ENCODE data around the gene LASP1NB.

The LASP1NB gene

DNA sequence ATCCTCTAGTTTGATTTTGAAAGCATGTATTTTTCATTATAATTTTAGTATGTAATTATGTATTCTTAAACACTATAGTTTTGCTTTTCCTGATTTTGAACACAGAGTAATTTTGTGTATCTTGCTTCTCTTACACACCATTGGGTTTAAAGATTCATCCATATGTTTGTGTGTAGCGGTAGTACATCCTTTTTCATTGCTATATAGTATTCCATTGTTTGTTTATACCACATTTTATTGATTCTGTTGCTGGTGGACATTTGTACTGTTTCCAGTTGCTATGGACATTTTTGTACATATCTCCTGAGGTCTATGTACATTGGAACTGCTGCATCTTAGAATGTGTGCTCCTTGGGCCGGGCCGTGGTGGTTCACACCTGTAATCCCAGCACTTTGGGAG, 20.5 kb upstream of the LASP1NB start:
- no peak overlapping the region for H2BK15ac ChIP-seq (ENCODE audit: low read length)
- H3K36me3 ChIP-seq (replicated peaks in 1 of 2; ENCODE audit: control insufficient read depth in 2 of 2, insufficient read depth in 2 of 2, low read length in 2 of 2): peaks cover 7 to 59% of the 10 kb centered on the region in 2 donors
- no peak overlapping the region for H3K4me2 ChIP-seq (ENCODE audit: insufficient read depth, low read length, poor library complexity, severe bottlenecking)
- no peak overlapping the region for H2BK5ac ChIP-seq (ENCODE audit: low read length)
- no peak overlapping the region for H3K4me3 ChIP-seq (ENCODE audit: low read length in 2 of 2)
- H2BK120ac ChIP-seq (ENCODE audit: low read depth, low read length): no peak overlapping the region
- no peak overlapping the region for H4K8ac ChIP-seq (ENCODE audit: low read depth, low read length)
- WGBS, 2 donors (ENCODE audit: extremely low coverage in 2 of 2, insufficient read length in 2 of 2, insufficient replicate concordance in 1 of 2): no CpG with 5 or more reads among the region's 3 CpGs
- H3K4ac ChIP-seq (ENCODE audit: low read length): no peak overlapping the region
- no peak for DNase-seq (ENCODE audit: low spot score)
- peaks cover 4% of the 10 kb centered on the region for H3K79me1 ChIP-seq (ENCODE audit: low read depth, low read length)
- peaks cover 4 to 17% of the 10 kb centered on the region in 2 donors for H3K4me1 ChIP-seq (ENCODE audit: control insufficient read depth in 2 of 2, insufficient read depth in 1 of 2, low read depth in 1 of 2, low read length in 2 of 2)
- no peak overlapping the region for H3K14ac ChIP-seq (ENCODE audit: low read length)
- H3K18ac ChIP-seq (ENCODE audit: low read length): no peak overlapping the region
- no peak overlapping the region for H3K9ac ChIP-seq (ENCODE audit: low read depth, low read length, poor library complexity)
- H3K27me3 ChIP-seq (ENCODE audit: control insufficient read depth in 3 of 3, insufficient read depth in 3 of 3, low read depth in 1 of 3, low read length in 3 of 3): no peaks in the 10 kb centered on the region
- no peak overlapping the region for H2BK12ac ChIP-seq (ENCODE audit: low read length)
- H4K91ac ChIP-seq (ENCODE audit: low read depth, low read length, poor library complexity): no peak overlapping the region
- H3K27ac ChIP-seq (replicated peaks; ENCODE audit: low read length): no peak overlapping the region
- no peak overlapping the region for H2AFZ ChIP-seq (ENCODE audit: low read length)
- H2AK5ac ChIP-seq (ENCODE audit: low read depth, low read length): no peak overlapping the region
- H3K23ac ChIP-seq (ENCODE audit: low read depth, low read length, poor library complexity): no peak overlapping the region
- H3K9me3 ChIP-seq (replicated peaks in 1 of 2; ENCODE audit: control insufficient read depth in 2 of 2, insufficient read depth in 1 of 2, low read depth in 1 of 2, low read length in 2 of 2): no peaks in the 10 kb centered on the region

DNA sequence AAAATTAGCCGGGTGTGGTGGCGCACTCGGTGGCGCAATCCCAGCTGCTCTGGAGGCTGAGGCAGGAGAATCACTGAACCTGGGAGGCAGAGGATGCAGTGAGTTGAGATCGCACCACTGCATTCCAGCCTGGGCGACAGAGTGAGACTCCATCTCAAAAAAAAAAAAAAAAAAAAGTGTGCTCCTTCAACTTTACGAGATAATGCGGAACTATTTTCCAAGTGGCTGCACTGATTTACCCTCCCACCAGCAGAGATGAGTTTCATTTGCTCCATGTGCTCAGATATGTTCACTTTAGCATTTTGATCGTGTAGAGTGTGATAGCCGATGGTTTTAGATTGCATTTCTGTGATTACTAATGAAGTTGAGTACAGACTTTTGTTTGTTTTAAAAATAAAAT, 20.0 kb upstream of the LASP1NB start:
- Histone ChIP-seq H3K14ac (ENCODE audit: low read length) (no peak overlapping the region), H3K9ac (ENCODE audit: low read depth, low read length, poor library complexity) (no peak overlapping the region), H2BK120ac (ENCODE audit: low read depth, low read length) (no peak overlapping the region), H2AK5ac (ENCODE audit: low read depth, low read length) (no peak overlapping the region), H3K4me1 (ENCODE audit: control insufficient read depth in 2 of 2, insufficient read depth in 1 of 2, low read depth in 1 of 2, low read length in 2 of 2) (peaks cover 4 to 17% of the 10 kb centered on the region in 2 donors), H4K91ac (ENCODE audit: low read depth, low read length, poor library complexity) (no peak overlapping the region), H3K4ac (ENCODE audit: low read length) (no peak overlapping the region), H2BK5ac (ENCODE audit: low read length) (no peak overlapping the region), H3K23ac (ENCODE audit: low read depth, low read length, poor library complexity) (no peak overlapping the region), H2BK15ac (ENCODE audit: low read length) (no peak overlapping the region), H3K4me3 (ENCODE audit: low read length in 2 of 2) (no peak overlapping the region), H3K9me3 (replicated peaks in 1 of 2; ENCODE audit: control insufficient read depth in 2 of 2, insufficient read depth in 1 of 2, low read depth in 1 of 2, low read length in 2 of 2) (no peaks in the 10 kb centered on the region), H2BK12ac (ENCODE audit: low read length) (no peak overlapping the region), H3K4me2 (ENCODE audit: insufficient read depth, low read length, poor library complexity, severe bottlenecking) (no peak overlapping the region), H2AFZ (ENCODE audit: low read length) (no peak overlapping the region), H3K27me3 (ENCODE audit: control insufficient read depth in 3 of 3, insufficient read depth in 3 of 3, low read depth in 1 of 3, low read length in 3 of 3) (no peaks in the 10 kb centered on the region), H4K8ac (ENCODE audit: low read depth, low read length) (no peak overlapping the region), H3K36me3 (replicated peaks in 1 of 2; ENCODE audit: control insufficient read depth in 2 of 2, insufficient read depth in 2 of 2, low read length in 2 of 2) (peaks cover 7 to 58% of the 10 kb centered on the region in 2 donors), H3K79me1 (ENCODE audit: low read depth, low read length) (peaks cover 4% of the 10 kb centered on the region), H3K27ac (replicated peaks; ENCODE audit: low read length) (no peak overlapping the region), H3K18ac (ENCODE audit: low read length) (no peak overlapping the region)
- no peak for DNase-seq (ENCODE audit: low spot score)
- no CpG with 5 or more reads among the region's 10 CpGs for WGBS, 2 donors (ENCODE audit: extremely low coverage in 2 of 2, insufficient read length in 2 of 2, insufficient replicate concordance in 1 of 2)

- Histone ChIP-seq H2BK15ac (ENCODE audit: low read length) (no peak overlapping the region), H3K4me1 (ENCODE audit: control insufficient read depth in 2 of 2, insufficient read depth in 1 of 2, low read depth in 1 of 2, low read length in 2 of 2) (peaks cover 0 to 7% of the 10 kb centered on the region in 2 donors), H3K36me3 (replicated peaks in 1 of 2; ENCODE audit: control insufficient read depth in 2 of 2, insufficient read depth in 2 of 2, low read length in 2 of 2) (peaks cover 7 to 56% of the 10 kb centered on the region in 2 donors), H3K23ac (ENCODE audit: low read depth, low read length, poor library complexity) (no peak overlapping the region), H2BK5ac (ENCODE audit: low read length) (no peak overlapping the region), H3K79me1 (ENCODE audit: low read depth, low read length) (peaks cover 5% of the 10 kb centered on the region), H3K4me2 (ENCODE audit: insufficient read depth, low read length, poor library complexity, severe bottlenecking) (no peak overlapping the region), H4K8ac (ENCODE audit: low read depth, low read length) (no peak overlapping the region), H2BK120ac (ENCODE audit: low read depth, low read length) (no peak overlapping the region), H3K4me3 (ENCODE audit: low read length in 2 of 2) (no peak overlapping the region), H3K27me3 (ENCODE audit: control insufficient read depth in 3 of 3, insufficient read depth in 3 of 3, low read depth in 1 of 3, low read length in 3 of 3) (no peaks in the 10 kb centered on the region), H2BK12ac (ENCODE audit: low read length) (no peak overlapping the region), H3K4ac (ENCODE audit: low read length) (no peak overlapping the region), H4K91ac (ENCODE audit: low read depth, low read length, poor library complexity) (no peak overlapping the region), H3K9ac (ENCODE audit: low read depth, low read length, poor library complexity) (no peak overlapping the region), H2AK5ac (ENCODE audit: low read depth, low read length) (peak overlapping the region; percentile 29), H3K14ac (ENCODE audit: low read length) (no peak overlapping the region), H3K18ac (ENCODE audit: low read length) (peak overlapping the region; percentile 80), H2AFZ (ENCODE audit: low read length) (no peak overlapping the region), H3K27ac (replicated peaks; ENCODE audit: low read length) (no peak overlapping the region), H3K9me3 (replicated peaks in 1 of 2; ENCODE audit: control insufficient read depth in 2 of 2, insufficient read depth in 1 of 2, low read depth in 1 of 2, low read length in 2 of 2) (no peaks in the 10 kb centered on the region)
- no peak for DNase-seq (ENCODE audit: low spot score)
- WGBS, 2 donors (ENCODE audit: extremely low coverage in 2 of 2, insufficient read length in 2 of 2, insufficient replicate concordance in 1 of 2): no CpG with 5 or more reads among the region's 7 CpGs
These were observed 18.8 kb upstream of the LASP1NB start for GRCh38 chr17:38906460-38907228.

DNA sequence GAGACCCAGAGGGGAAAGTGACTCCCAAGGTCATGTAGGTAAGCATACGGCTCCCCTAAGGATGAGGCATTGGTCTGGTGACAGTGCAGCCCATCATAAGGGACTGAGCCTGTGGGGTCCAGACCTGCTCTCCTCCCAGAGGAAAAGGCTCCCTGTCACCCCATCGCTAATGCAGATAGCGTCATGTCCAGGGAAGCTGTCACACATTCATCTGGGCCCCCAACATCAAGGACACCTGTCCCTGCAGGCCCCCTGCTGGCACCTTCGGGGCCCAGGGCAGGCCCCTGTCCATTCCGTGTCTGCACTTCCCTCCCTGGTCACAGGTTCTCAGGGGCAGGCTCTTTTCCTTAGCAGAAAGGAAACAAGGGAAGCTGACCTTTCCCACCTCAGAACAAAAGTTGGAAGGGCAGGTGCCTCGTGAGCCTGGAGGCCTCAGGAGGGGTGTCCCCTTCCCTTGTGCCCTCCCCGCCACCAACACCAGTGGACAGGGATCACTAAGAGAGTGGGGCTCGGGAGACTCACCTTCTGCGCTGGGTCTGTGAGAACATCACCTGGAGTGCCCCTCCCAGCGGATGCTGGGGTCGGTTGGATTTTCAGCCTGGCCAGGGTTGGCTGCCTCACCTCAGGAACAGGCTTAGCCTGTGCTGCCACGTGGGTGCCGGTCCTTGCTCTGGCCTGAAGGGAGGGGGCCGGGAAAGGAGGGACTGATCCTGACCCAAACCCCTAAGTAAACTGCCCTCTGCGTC, 17.3 kb upstream of the LASP1NB start:
- H3K79me1 ChIP-seq (ENCODE audit: low read depth, low read length): peaks cover 6% of the 10 kb centered on the region
- H3K4me2 ChIP-seq (ENCODE audit: insufficient read depth, low read length, poor library complexity, severe bottlenecking): no peak overlapping the region
- peak overlapping the region; percentile 20 for H2AK5ac ChIP-seq (ENCODE audit: low read depth, low read length)
- no peak overlapping the region for H4K91ac ChIP-seq (ENCODE audit: low read depth, low read length, poor library complexity)
- no peak overlapping the region for H2BK120ac ChIP-seq (ENCODE audit: low read depth, low read length)
- no peak overlapping the region for H3K14ac ChIP-seq (ENCODE audit: low read length)
- no peak overlapping the region for H3K4me3 ChIP-seq (ENCODE audit: low read length in 2 of 2)
- H2BK15ac ChIP-seq (ENCODE audit: low read length): no peak overlapping the region
- no peak overlapping the region for H3K4ac ChIP-seq (ENCODE audit: low read length)
- H3K23ac ChIP-seq (ENCODE audit: low read depth, low read length, poor library complexity): peak overlapping the region; percentile 78
- H3K9ac ChIP-seq (ENCODE audit: low read depth, low read length, poor library complexity): no peak overlapping the region
- no peak overlapping the region for H4K8ac ChIP-seq (ENCODE audit: low read depth, low read length)
- no CpG with 5 or more reads among the region's 15 CpGs for WGBS, 2 donors (ENCODE audit: extremely low coverage in 2 of 2, insufficient read length in 2 of 2, insufficient replicate concordance in 1 of 2)
- no peaks in the 10 kb centered on the region for H3K9me3 ChIP-seq (replicated peaks in 1 of 2; ENCODE audit: control insufficient read depth in 2 of 2, insufficient read depth in 1 of 2, low read depth in 1 of 2, low read length in 2 of 2)
- peaks cover 7 to 62% of the 10 kb centered on the region in 2 donors for H3K36me3 ChIP-seq (replicated peaks in 1 of 2; ENCODE audit: control insufficient read depth in 2 of 2, insufficient read depth in 2 of 2, low read length in 2 of 2)
- no peak overlapping the region for H3K27ac ChIP-seq (replicated peaks; ENCODE audit: low read length)
- H2BK5ac ChIP-seq (ENCODE audit: low read length): no peak overlapping the region
- H3K27me3 ChIP-seq (ENCODE audit: control insufficient read depth in 3 of 3, insufficient read depth in 3 of 3, low read depth in 1 of 3, low read length in 3 of 3): no peaks in the 10 kb centered on the region
- peaks cover 0 to 7% of the 10 kb centered on the region in 2 donors for H3K4me1 ChIP-seq (ENCODE audit: control insufficient read depth in 2 of 2, insufficient read depth in 1 of 2, low read depth in 1 of 2, low read length in 2 of 2)
- H2AFZ ChIP-seq (ENCODE audit: low read length): no peak overlapping the region
- no peak for DNase-seq (ENCODE audit: low spot score)
- peak overlapping the region; percentile 11 for H3K18ac ChIP-seq (ENCODE audit: low read length)
- H2BK12ac ChIP-seq (ENCODE audit: low read length): no peak overlapping the region

Measured in neuronal stem cell (in vitro differentiated cells).